Measurements from ENCODE around the gene FERMT3. TPM values are rescaled to one million over a fixed set of nuclear protein-coding genes. Genes with fewer than 3 reads are reported as not detected.

The FERMT3 gene
- total RNA-seq, 4 donors from 2014 or later = 2.8 to 10.4 (median 6.1) TPM

- intact Hi-C loops (cut with DNase I; ENCODE audit: low total_unique reads) = no loop called here
- in situ Hi-C loops (cut with MboI; ENCODE audit: low sequenced_read_pairs in 4 of 4) = loop anchor here in 1 of 4 donors (5.0 kb wide), 1 partner anchor 94 kb away; the partner anchor contains the start of gene CATSPERZ
- Histone ChIP-seq H3K27ac (peak overlapping the region; percentile 70 to 78 (median 78)), H3K9me3 (no peaks in the 10 kb centered on the region), H3K36me3 (peaks cover 3 to 37% of the 10 kb centered on the region in 2 donors), H3K27me3 (no peaks in the 10 kb centered on the region), H3K4me3 (peak overlapping the region; percentile 37 to 47 (median 44)), H3K4me1 (peaks cover 14 to 16% of the 10 kb centered on the region in 2 donors)
- DNase-seq (no peak), ATAC-seq (no peak)
- TF ChIP-seq POLR2A (IDR thresholded peaks at IDR 0.05) = no peak
- no peak for TF ChIP-seq CTCF (IDR thresholded peaks at IDR 0.05 in 4 of 5, conservative IDR thresholded peaks at IDR 0.05 in 1 of 5)
These were observed 1.7 kb downstream of the FERMT3 start for GRCh38 chr11:64208086-64208795.

GRCh38 chr11:64208796-64209562, 2.5 kb downstream of the FERMT3 start:
- H3K36me3 ChIP-seq = peaks cover 0 to 30% of the 10 kb centered on the region in 2 donors
- no peaks in the 10 kb centered on the region for H3K9me3 ChIP-seq
- no peak for TF ChIP-seq CTCF (IDR thresholded peaks at IDR 0.05 in 4 of 5, conservative IDR thresholded peaks at IDR 0.05 in 1 of 5)
- no peak for TF ChIP-seq POLR2A (IDR thresholded peaks at IDR 0.05)
- no peak for DNase-seq
- H3K4me3 ChIP-seq = no peak overlapping the region
- no peaks in the 10 kb centered on the region for H3K27me3 ChIP-seq
- peaks cover 14 to 16% of the 10 kb centered on the region in 2 donors for H3K4me1 ChIP-seq
- intact Hi-C loops (cut with DNase I; ENCODE audit: low total_unique reads) = no loop called here
- in situ Hi-C loops (cut with MboI; ENCODE audit: low sequenced_read_pairs in 4 of 4) = loop anchor here in 1 of 4 donors (5.0 kb wide), 1 partner anchor 93 kb away; the partner anchor contains the start of gene CATSPERZ
- H3K27ac ChIP-seq = peak overlapping the region; percentile 70 to 78 (median 78)
- ATAC-seq = no peak

- H3K9me3 ChIP-seq = no peaks in the 10 kb centered on the region
- no peak for TF ChIP-seq CTCF (IDR thresholded peaks at IDR 0.05 in 4 of 5, conservative IDR thresholded peaks at IDR 0.05 in 1 of 5)
- TF ChIP-seq POLR2A (IDR thresholded peaks at IDR 0.05) = no peak
- H3K4me3 ChIP-seq = no peak overlapping the region
- no peak for ATAC-seq
- no peaks in the 10 kb centered on the region for H3K27me3 ChIP-seq
- H3K27ac ChIP-seq = no peak overlapping the region
- peaks cover 0 to 26% of the 10 kb centered on the region in 2 donors for H3K36me3 ChIP-seq
- H3K4me1 ChIP-seq = peaks cover 9 to 11% of the 10 kb centered on the region in 2 donors
- DNase-seq = no peak
- in situ Hi-C loops (cut with MboI; ENCODE audit: low sequenced_read_pairs in 4 of 4) (loop anchor here in 1 of 4 donors (5.0 kb wide), 1 partner anchor 93 kb away; the partner anchor contains the start of gene CATSPERZ), intact Hi-C loops (cut with DNase I; ENCODE audit: low total_unique reads) (no loop called here)
These were observed 3.0 kb downstream of the FERMT3 start for GRCh38 chr11:64209563-64209843.

GRCh38 chr11:64210301-64211020, 3.9 kb downstream of the FERMT3 start:
- Histone ChIP-seq H3K9me3 (no peaks in the 10 kb centered on the region), H3K27me3 (no peaks in the 10 kb centered on the region), H3K4me3 (no peak overlapping the region), H3K4me1 (peaks cover 3 to 7% of the 10 kb centered on the region in 2 donors), H3K27ac (no peak overlapping the region), H3K36me3 (peaks cover 0 to 24% of the 10 kb centered on the region in 2 donors)
- DNase-seq (no peak), ATAC-seq (no peak)
- intact Hi-C loops (cut with DNase I; ENCODE audit: low total_unique reads) (no loop called here), in situ Hi-C loops (cut with MboI; ENCODE audit: low sequenced_read_pairs in 4 of 4) (no loop called here)
- TF ChIP-seq CTCF (IDR thresholded peaks at IDR 0.05 in 4 of 5, conservative IDR thresholded peaks at IDR 0.05 in 1 of 5) (no peak), POLR2A (IDR thresholded peaks at IDR 0.05) (no peak)

Measured in gastrocnemius medialis (tissue), 4 donors.